ENCODE results near the gene IGFBP1. TPM values are rescaled to one million over a fixed set of nuclear protein-coding genes. Genes with fewer than 3 reads are reported as not detected.

IGFBP1 gene
- total and polyA plus RNA-seq, 2 of the 13 experiments (the other 11 are each of a cell fraction or from before 2014, with no cell fraction given) = 5.4 to 885 TPM

GRCh38 chr7:45909561-45909960, 21.3 kb downstream of the IGFBP1 start (continued):
- TF ChIP-seq ZNF792 (CRISPR knock-in tag; IDR thresholded peaks at IDR 0.05) (no peak), ZNF296 (CRISPR knock-in tag; conservative IDR thresholded peaks at IDR 0.05) (no peak), ZNF543 (CRISPR knock-in tag; IDR thresholded peaks at IDR 0.05) (no peak), SYNCRIP (IDR thresholded peaks at IDR 0.05; ENCODE audit: insufficient read depth, low read depth, low read length) (no peak), ZNF816 (CRISPR knock-in tag; IDR thresholded peaks at IDR 0.05; ENCODE audit: borderline replicate concordance) (no peak), ZNF446 (CRISPR knock-in tag; IDR thresholded peaks at IDR 0.05) (no peak)

- DNase-seq (ENCODE audit: low spot score) (no peak), ATAC-seq (no peak), FAIRE-seq (no peak)
- 44% methylated on average over 3 of the region's 3 CpGs for WGBS (ENCODE audit: low lambda C conversion rate)
- in situ Hi-C loops (cut with HindIII; ENCODE audit: extremely low pct_ligation_motif_present, low pct_unique_long_range_greater_than_20kb) = loop anchor here (10.0 kb wide), 1 partner anchor 1274 kb away; no protein-coding TSS in a partner anchor
- Histone ChIP-seq H3K9me3 (ENCODE audit: low read length) (no peaks in the 10 kb centered on the region), H3K4me1 (ENCODE audit: insufficient read depth, low read length) (no peaks in the 10 kb centered on the region), H4K20me1 (ENCODE audit: insufficient read depth, low read length) (no peaks in the 10 kb centered on the region), H2AFZ (ENCODE audit: low read length) (no peak overlapping the region), H3K4me2 (ENCODE audit: low read depth, low read length) (no peak overlapping the region), H3K4me3 (replicated peaks in 1 of 3; ENCODE audit: insufficient read depth in 1 of 3, low read depth in 2 of 3, low read length in 3 of 3) (no peak overlapping the region), H3K27me3 (ENCODE audit: control insufficient read depth in 1 of 2, insufficient read depth in 2 of 2, low read length in 2 of 2) (no peaks in the 10 kb centered on the region; a peak in 1 of 5 replicates), H3K27ac (ENCODE audit: extremely low read length, insufficient read depth, low read length) (no peak overlapping the region), H3K79me2 (ENCODE audit: insufficient read depth, low read length) (no peaks in the 10 kb centered on the region), H3K36me3 (replicated peaks in 1 of 2; ENCODE audit: control insufficient read depth in 1 of 2, insufficient read depth in 2 of 2, low read length in 2 of 2) (no peaks in the 10 kb centered on the region), H3K9ac (ENCODE audit: insufficient read depth, low read depth, low read length) (no peak overlapping the region)
- TF ChIP-seq NCOA2 (CRISPR knock-in tag; IDR thresholded peaks at IDR 0.05) = no peak
- TF ChIP-seq LBX2 (CRISPR knock-in tag; IDR thresholded peaks at IDR 0.05; ENCODE audit: borderline replicate concordance) = no peak
- TF ChIP-seq ZNF503 (CRISPR knock-in tag; IDR thresholded peaks at IDR 0.05) = no peak
- TF ChIP-seq ZNF296 (CRISPR knock-in tag; conservative IDR thresholded peaks at IDR 0.05) = no peak
- no peak for TF ChIP-seq MBNL3 (CRISPR knock-in tag; conservative IDR thresholded peaks at IDR 0.05)
- no peak for TF ChIP-seq ATF6 (CRISPR knock-in tag; conservative IDR thresholded peaks at IDR 0.05)
- no peak for TF ChIP-seq KAT7 (CRISPR knock-in tag; IDR thresholded peaks at IDR 0.05; ENCODE audit: borderline replicate concordance)
- TF ChIP-seq ZNF614 (CRISPR knock-in tag; IDR thresholded peaks at IDR 0.05; ENCODE audit: borderline replicate concordance) = no peak
- no peak for TF ChIP-seq FOXK1 (CRISPR knock-in tag; IDR thresholded peaks at IDR 0.05; ENCODE audit: borderline replicate concordance, low read depth)
- TF ChIP-seq ZBTB26 (CRISPR knock-in tag; IDR thresholded peaks at IDR 0.05; ENCODE audit: borderline replicate concordance) = no peak
- no peak for TF ChIP-seq IKZF5 (CRISPR knock-in tag; IDR thresholded peaks at IDR 0.05)
- ChIA-PET POLR2A (interaction anchor here (1.0 kb wide), 1 partner anchor 18 kb away, joined by 3 read pairs; no protein-coding TSS in a partner anchor), CTCF (ENCODE audit: low intra/inter-chr PET ratio, low total read pairs) (no interaction called here)
- intact Hi-C loops (cut with micrococcal nuclease; ENCODE audit: unreplicated experiment) = no loop called here
- no TSS peak for BruUV-seq (replicated peaks)
These were observed 22.6 kb downstream of the IGFBP1 start for GRCh38 chr7:45910855-45911254.

Data from HepG2 (cell line).